ENCODE results near the gene R3HDM4.

GRCh38 chr19:960601-960938 is 47.6 kb upstream of the R3HDM4 start:
- TF ChIP-seq CTCF (conservative IDR thresholded peaks at IDR 0.05 in 1 of 2, IDR thresholded peaks at IDR 0.05 in 1 of 2; ENCODE audit: extremely low read depth in 1 of 2, insufficient read depth in 1 of 2, low read depth in 1 of 2, low read length in 2 of 2) (no peak), EZH2 (IDR thresholded peaks at IDR 0.05; ENCODE audit: borderline replicate concordance, low read length) (no peak)
